Measurements from ENCODE around the gene CACNG7.

GRCh38 chr19:53969366-53969765 lies 60.3 kb downstream of the CACNG7 start:
- TF ChIP-seq BACH2 (CRISPR knock-in tag; IDR thresholded peaks at IDR 0.05; ENCODE audit: borderline replicate concordance) (no peak), ESRRG (CRISPR knock-in tag; IDR thresholded peaks at IDR 0.05) (no peak), TCF4 (CRISPR knock-in tag; IDR thresholded peaks at IDR 0.05; ENCODE audit: borderline replicate concordance) (no peak), PATZ1 (CRISPR knock-in tag; IDR thresholded peaks at IDR 0.05; ENCODE audit: borderline replicate concordance) (no peak), CREB5 (CRISPR knock-in tag; IDR thresholded peaks at IDR 0.05; ENCODE audit: low read depth) (no peak), ZFP30 (CRISPR knock-in tag; IDR thresholded peaks at IDR 0.05) (no peak), POU6F1 (CRISPR knock-in tag; IDR thresholded peaks at IDR 0.05; ENCODE audit: borderline replicate concordance, low read depth) (no peak), CSDC2 (CRISPR knock-in tag; IDR thresholded peaks at IDR 0.05) (no peak), OSR1 (CRISPR knock-in tag; IDR thresholded peaks at IDR 0.05) (no peak)
- TF ChIP-seq, protein P1, sequence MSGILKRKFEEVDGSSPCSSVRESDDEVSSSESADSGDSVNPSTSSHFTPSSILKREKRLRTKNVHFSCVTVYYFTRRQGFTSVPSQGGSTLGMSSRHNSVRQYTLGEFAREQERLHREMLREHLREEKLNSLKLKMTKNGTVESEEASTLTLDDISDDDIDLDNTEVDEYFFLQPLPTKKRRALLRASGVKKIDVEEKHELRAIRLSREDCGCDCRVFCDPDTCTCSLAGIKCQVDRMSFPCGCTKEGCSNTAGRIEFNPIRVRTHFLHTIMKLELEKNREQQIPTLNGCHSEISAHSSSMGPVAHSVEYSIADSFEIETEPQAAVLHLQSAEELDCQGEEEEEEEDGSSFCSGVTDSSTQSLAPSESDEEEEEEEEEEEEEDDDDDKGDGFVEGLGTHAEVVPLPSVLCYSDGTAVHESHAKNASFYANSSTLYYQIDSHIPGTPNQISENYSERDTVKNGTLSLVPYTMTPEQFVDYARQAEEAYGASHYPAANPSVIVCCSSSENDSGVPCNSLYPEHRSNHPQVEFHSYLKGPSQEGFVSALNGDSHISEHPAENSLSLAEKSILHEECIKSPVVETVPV (CRISPR knock-in tag; IDR thresholded peaks at IDR 0.05), result no peak
